ENCODE data around the gene ISYNA1. TPM values are rescaled to one million over a fixed set of nuclear protein-coding genes. Genes with fewer than 3 reads are reported as not detected.

ISYNA1 gene
- total RNA-seq, 2 donors from 2014 or later = 60.9 to 143 TPM

DNA sequence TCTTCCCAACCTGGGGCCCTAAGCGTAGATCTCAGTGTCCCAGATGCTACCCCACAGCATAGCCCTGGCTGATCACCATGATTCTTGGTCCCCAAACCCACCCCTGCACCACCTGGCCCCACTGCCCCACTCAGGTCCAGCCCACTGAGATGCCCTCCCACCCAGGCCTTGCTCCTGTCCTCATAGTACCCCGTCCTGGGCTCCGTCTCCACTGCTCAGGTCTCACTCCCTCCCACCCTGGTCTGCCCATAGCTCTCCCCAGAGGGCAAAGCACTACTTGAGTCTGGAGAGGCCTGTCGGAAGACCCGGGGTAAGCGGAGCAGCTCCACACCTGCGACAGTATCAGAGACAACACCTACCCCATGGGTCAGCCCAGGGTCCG, 35.8 kb upstream of the ISYNA1 start:
- TF ChIP-seq, protein P1, sequence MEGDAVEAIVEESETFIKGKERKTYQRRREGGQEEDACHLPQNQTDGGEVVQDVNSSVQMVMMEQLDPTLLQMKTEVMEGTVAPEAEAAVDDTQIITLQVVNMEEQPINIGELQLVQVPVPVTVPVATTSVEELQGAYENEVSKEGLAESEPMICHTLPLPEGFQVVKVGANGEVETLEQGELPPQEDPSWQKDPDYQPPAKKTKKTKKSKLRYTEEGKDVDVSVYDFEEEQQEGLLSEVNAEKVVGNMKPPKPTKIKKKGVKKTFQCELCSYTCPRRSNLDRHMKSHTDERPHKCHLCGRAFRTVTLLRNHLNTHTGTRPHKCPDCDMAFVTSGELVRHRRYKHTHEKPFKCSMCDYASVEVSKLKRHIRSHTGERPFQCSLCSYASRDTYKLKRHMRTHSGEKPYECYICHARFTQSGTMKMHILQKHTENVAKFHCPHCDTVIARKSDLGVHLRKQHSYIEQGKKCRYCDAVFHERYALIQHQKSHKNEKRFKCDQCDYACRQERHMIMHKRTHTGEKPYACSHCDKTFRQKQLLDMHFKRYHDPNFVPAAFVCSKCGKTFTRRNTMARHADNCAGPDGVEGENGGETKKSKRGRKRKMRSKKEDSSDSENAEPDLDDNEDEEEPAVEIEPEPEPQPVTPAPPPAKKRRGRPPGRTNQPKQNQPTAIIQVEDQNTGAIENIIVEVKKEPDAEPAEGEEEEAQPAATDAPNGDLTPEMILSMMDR (IDR thresholded peaks at IDR 0.05) = no peak
- Histone ChIP-seq H3K4me3 (no peak overlapping the region), H3K27me3 (replicated peaks; ENCODE audit: insufficient read depth) (no peaks in the 10 kb centered on the region), H3K9me3 (no peaks in the 10 kb centered on the region), H3K27ac (no peak overlapping the region), H3K4me1 (ENCODE audit: control insufficient read depth in 1 of 2, low read depth in 2 of 2) (peaks cover 22 to 53% of the 10 kb centered on the region in 2 donors), H3K36me3 (peaks cover 17% of the 10 kb centered on the region)
- ATAC-seq (ENCODE audit: insufficient number of reproducible peaks, low FRiP score, low read depth) = no peak
- DNase-seq (ENCODE audit: low spot score) = no peak

DNA sequence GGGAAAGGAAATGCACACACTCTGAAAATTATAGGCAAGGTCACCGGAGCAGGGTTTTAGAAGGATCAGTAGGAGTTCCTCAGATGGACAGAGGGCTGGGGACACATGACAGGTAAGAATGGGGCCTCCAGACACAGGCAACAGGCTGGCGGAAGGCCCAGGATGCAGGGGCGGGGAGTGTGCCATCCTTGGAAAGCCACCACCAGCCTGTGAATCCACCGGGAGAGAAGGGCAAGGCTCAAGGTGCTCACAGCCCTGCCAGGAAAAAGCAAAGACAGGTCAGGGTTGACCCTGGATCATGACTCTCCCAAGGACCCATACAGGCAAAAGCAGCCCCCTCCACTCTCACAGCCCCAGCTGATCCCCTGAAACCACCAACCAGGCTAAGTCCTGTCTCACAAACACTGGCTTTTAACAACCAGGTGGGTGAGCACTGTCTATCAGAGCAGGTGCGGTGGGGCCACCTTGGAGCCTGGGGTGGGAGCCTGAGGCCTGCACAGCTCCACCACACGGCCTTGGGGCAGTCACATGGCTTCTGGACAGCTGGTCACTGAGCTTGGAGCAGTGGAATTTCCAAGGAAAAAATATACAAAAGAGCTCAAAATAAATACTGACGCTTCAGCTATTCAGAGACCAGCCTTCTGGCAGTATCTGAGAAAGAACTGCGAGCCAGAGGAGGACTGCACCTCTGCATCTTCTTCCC, 35.2 kb upstream of the ISYNA1 start:
- no peak overlapping the region for H3K4me3 ChIP-seq
- H3K27me3 ChIP-seq (replicated peaks; ENCODE audit: insufficient read depth) = no peaks in the 10 kb centered on the region
- no peak overlapping the region for H3K27ac ChIP-seq
- peaks cover 17% of the 10 kb centered on the region for H3K36me3 ChIP-seq
- H3K9me3 ChIP-seq = no peaks in the 10 kb centered on the region
- TF ChIP-seq, protein P1 (IDR thresholded peaks at IDR 0.05) = no peak
- ATAC-seq (ENCODE audit: insufficient number of reproducible peaks, low FRiP score, low read depth) (no peak), DNase-seq (ENCODE audit: low spot score) (no peak)
- peaks cover 17 to 51% of the 10 kb centered on the region in 2 donors for H3K4me1 ChIP-seq (ENCODE audit: control insufficient read depth in 1 of 2, low read depth in 2 of 2)

DNA sequence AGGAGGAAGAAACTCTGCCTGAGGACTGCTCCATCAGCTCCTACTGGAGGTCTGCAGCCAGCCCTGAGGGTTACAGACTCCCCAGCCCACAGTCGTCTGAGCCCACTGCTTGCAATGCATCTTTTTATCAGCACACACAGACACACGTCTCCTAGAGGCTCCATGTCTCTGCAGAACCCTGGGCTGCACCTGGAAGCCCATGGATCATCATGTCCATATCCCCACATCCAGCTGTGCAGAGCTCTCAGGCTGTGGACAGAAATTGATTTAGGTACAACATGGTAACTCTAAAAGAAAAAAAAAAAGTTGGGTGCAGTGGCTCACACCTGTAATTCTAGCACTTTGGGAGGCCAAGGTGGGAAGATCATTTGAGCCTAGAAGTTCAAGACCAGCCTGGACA, 32.9 kb upstream of the ISYNA1 start:
- Histone ChIP-seq H3K4me1 (ENCODE audit: control insufficient read depth in 1 of 2, low read depth in 2 of 2) (peaks cover 11 to 60% of the 10 kb centered on the region in 2 donors), H3K27ac (no peak overlapping the region), H3K27me3 (replicated peaks; ENCODE audit: insufficient read depth) (no peaks in the 10 kb centered on the region), H3K9me3 (no peaks in the 10 kb centered on the region), H3K4me3 (no peak overlapping the region), H3K36me3 (peaks cover 17% of the 10 kb centered on the region)
- DNase-seq (ENCODE audit: low spot score) = no peak
- TF ChIP-seq, protein P1 (IDR thresholded peaks at IDR 0.05) = no peak
- no peak for ATAC-seq (ENCODE audit: insufficient number of reproducible peaks, low FRiP score, low read depth)

DNA sequence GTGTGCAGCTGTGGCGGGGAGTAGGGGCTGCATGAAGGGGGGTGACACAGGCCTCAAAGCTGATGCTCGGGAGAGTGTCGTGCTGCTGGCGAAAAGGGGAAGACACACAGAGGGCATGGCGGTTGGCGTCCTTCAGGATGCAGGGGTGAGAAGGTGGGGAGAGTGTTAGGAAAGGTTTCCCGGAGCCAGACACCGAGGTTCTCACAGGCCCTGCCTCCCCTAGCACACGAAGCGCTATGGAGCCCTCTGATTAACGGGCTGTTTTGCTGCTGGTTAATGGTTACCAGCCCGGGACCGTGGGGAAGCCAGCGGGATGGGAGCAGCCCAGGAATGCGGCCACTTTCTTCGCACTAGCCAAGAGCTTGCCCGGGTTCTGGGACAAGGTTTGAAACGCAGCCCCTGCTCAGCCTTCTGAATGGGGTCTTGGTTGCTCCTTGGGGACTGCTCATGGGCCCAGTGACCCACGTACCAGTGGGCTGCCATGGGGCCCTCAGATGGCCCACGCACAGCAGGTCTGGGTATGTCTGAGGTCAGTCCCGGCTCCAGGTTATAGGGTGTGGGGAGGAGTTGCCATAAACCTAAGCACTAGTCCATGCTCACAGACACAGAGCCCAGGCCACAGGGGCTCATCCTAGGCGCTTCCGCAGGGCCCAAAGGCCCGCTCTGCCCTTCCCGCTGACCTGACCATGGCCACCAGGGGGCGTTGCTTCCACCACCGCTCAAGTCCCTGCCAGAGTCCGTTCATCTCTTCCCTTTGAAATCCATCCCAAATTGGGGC, 31.3 kb upstream of the ISYNA1 start:
- no peak overlapping the region for H3K4me3 ChIP-seq
- TF ChIP-seq, protein P1 (IDR thresholded peaks at IDR 0.05) = peak; percentile 74
- no peak overlapping the region for H3K27ac ChIP-seq
- H3K27me3 ChIP-seq (replicated peaks; ENCODE audit: insufficient read depth) = no peaks in the 10 kb centered on the region
- H3K36me3 ChIP-seq = peaks cover 17% of the 10 kb centered on the region
- peaks cover 20 to 67% of the 10 kb centered on the region in 2 donors for H3K4me1 ChIP-seq (ENCODE audit: control insufficient read depth in 1 of 2, low read depth in 2 of 2)
- no peak for ATAC-seq (ENCODE audit: insufficient number of reproducible peaks, low FRiP score, low read depth)
- no peaks in the 10 kb centered on the region for H3K9me3 ChIP-seq
- DNase-seq (ENCODE audit: low spot score) = no peak

DNA sequence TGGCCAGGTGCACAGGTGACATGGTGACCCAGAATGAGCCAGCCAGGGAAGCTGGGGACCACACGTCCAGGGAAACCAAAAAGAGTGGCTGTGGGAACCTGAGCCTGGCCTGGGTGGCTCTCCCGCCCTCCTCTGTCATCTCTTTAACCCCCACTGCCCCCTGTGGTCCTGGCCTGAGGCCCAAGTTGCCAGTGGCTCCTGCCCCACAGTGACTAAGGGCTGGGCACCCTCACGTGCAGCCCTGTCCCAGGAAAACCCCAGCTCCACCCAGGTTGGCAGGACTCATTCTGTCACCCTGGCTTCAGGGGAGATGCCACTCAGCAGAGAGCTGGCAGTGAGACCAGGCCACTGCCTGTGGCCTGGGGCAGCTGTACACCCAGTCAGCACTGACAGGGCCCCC, 30.6 kb upstream of the ISYNA1 start:
- H3K27ac ChIP-seq = no peak overlapping the region
- no peaks in the 10 kb centered on the region for H3K9me3 ChIP-seq
- DNase-seq (ENCODE audit: low spot score) = no peak
- peaks cover 15 to 64% of the 10 kb centered on the region in 2 donors for H3K4me1 ChIP-seq (ENCODE audit: control insufficient read depth in 1 of 2, low read depth in 2 of 2)
- H3K36me3 ChIP-seq = peaks cover 17% of the 10 kb centered on the region
- ATAC-seq (ENCODE audit: insufficient number of reproducible peaks, low FRiP score, low read depth) = no peak
- TF ChIP-seq, protein P1 (IDR thresholded peaks at IDR 0.05) = no peak
- no peaks in the 10 kb centered on the region for H3K27me3 ChIP-seq (replicated peaks; ENCODE audit: insufficient read depth)
- H3K4me3 ChIP-seq = no peak overlapping the region
